Measurements from ENCODE around the gene TEKT4. TPM values are rescaled to one million over a fixed set of nuclear protein-coding genes. Genes with fewer than 3 reads are reported as not detected.
A peak's percentile ranks its signal among the peaks of the same experiment; 100 is the strongest.
"Not testable (repeated sequence)": the region's sequence is repeated elsewhere in the genome, so short reads cannot be mapped to it uniquely, and the experiment has no call there.

Gene TEKT4
- total and polyA plus RNA-seq, 9 donors, result 0.02 to 7.0 (median 0.30) TPM; not detected in 2

GRCh38 chr2:94861308-94862152 lies 9.7 kb upstream of the TEKT4 start:
- Histone ChIP-seq H3K27ac (no peak overlapping the region), H3K27me3 (no peaks in the 10 kb centered on the region), H3K4me1 (ENCODE audit: insufficient read depth) (no peaks in the 10 kb centered on the region), H3K4me3 (no peak overlapping the region), H3K9me3 (no peaks in the 10 kb centered on the region), H3K36me3 (no peaks in the 10 kb centered on the region)
- DNase-seq, result peak in 1 of 5 donors; percentile 18
- TF ChIP-seq POLR2A (IDR thresholded peaks at IDR 0.05), result no peak
- TF ChIP-seq CTCF (IDR thresholded peaks at IDR 0.05), result no peak
- no peak for TF ChIP-seq EP300 (IDR thresholded peaks at IDR 0.05)
- intact Hi-C loops (cut with DNase I), result no loop called here
- WGBS, 3 donors, result 3 to 6% (median 6%) methylated on average over 31 to 60 of the region's 60 CpGs

DNA sequence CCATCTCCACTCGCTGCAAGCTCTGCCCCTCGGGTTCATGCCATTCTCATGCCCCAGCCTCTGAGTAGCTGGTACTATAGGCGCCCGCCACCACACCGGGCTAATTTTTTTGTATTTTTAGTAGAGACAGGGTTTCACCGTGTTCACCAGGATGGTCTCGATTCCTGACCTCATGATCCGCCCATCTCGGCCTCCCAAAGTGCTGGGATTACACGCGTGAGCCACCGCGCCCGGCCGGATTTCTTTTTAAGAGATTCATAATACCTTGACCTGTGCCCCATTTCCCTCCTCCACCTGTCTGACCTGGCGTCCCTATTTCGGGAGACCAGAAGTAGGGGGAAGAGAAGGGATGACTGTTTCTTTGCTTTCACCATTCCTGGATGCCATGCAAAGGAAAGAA lies 8.3 kb upstream of the TEKT4 start:
- intact Hi-C loops (cut with DNase I); H3K9me3 ChIP-seq; H3K27me3 ChIP-seq; DNase-seq; H3K4me3 ChIP-seq; H3K4me1 ChIP-seq (ENCODE audit: insufficient read depth); H3K27ac ChIP-seq; H3K36me3 ChIP-seq: not testable (repeated sequence)
- 80 to 86% (median 84%) methylated on average over 17 of the region's 17 CpGs for WGBS, 3 donors

DNA sequence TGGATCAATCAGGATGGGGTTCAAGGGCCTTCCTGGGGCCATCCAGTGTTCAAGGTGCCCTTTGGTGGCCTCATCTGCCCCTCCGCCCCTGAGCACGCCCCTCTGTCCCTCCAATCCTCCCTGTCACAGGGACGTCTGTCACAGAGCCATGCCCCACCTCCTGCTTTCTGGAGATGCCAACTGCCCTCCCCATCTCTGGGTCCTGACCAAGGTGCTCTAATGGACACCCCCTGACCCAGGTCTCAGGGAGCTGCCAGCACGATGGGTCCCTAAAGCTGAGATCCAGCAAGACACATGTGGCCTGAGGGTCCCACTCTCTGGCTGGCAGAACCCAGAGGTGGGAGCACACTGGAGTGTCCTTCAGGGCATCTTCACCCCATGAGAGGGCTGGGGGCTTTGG lies 2.1 kb upstream of the TEKT4 start:
- 70 to 83% (median 82%) methylated on average over 4 of the region's 4 CpGs for WGBS, 3 donors
- H3K4me3 ChIP-seq, result no peak overlapping the region
- intact Hi-C loops (cut with DNase I), result no loop called here
- H3K27me3 ChIP-seq, result no peaks in the 10 kb centered on the region
- H3K27ac ChIP-seq, result no peak overlapping the region
- H3K4me1 ChIP-seq (ENCODE audit: insufficient read depth), result no peaks in the 10 kb centered on the region
- TF ChIP-seq CTCF (IDR thresholded peaks at IDR 0.05), result no peak
- no peaks in the 10 kb centered on the region for H3K36me3 ChIP-seq
- DNase-seq, result no peak
- H3K9me3 ChIP-seq, result no peaks in the 10 kb centered on the region

- Histone ChIP-seq H3K27ac (no peak overlapping the region), H3K36me3 (no peaks in the 10 kb centered on the region), H3K9me3 (no peaks in the 10 kb centered on the region), H3K27me3 (no peaks in the 10 kb centered on the region), H3K4me1 (ENCODE audit: insufficient read depth) (no peaks in the 10 kb centered on the region), H3K4me3 (no peak overlapping the region)
- 68 to 76% (median 69%) methylated on average over 22 of the region's 22 CpGs for WGBS, 3 donors
- no peak for DNase-seq
- TF ChIP-seq POLR2A (IDR thresholded peaks at IDR 0.05) (no peak), CTCF (IDR thresholded peaks at IDR 0.05) (no peak), EP300 (IDR thresholded peaks at IDR 0.05) (no peak)
- intact Hi-C loops (cut with DNase I), result no loop called here
These were observed 1.4 kb upstream of the TEKT4 start for GRCh38 chr2:94869552-94870439.

All from ovary (tissue), 9 donors.